ENCODE data around the gene OPTN.

Gene OPTN

GRCh38 chr10:13182424-13182823 is 82.5 kb downstream of the OPTN start:
- Histone ChIP-seq H3K9ac (ENCODE audit: low read length) (no peak overlapping the region), H3K4me3 (ENCODE audit: low read length) (no peak overlapping the region), H3K4me1 (ENCODE audit: control insufficient read depth, insufficient read depth, low read length) (no peaks in the 10 kb centered on the region), H3K27ac (ENCODE audit: low read depth, low read length) (no peak overlapping the region), H3K27me3 (ENCODE audit: control insufficient read depth, insufficient read depth, low read length) (no peaks in the 10 kb centered on the region), H3K36me3 (ENCODE audit: control insufficient read depth, insufficient read depth, low read length) (no peaks in the 10 kb centered on the region)

- H3K36me3 ChIP-seq (ENCODE audit: control insufficient read depth, insufficient read depth, low read length) = no peaks in the 10 kb centered on the region
- H3K27ac ChIP-seq (ENCODE audit: low read depth, low read length) = no peak overlapping the region
- H3K9ac ChIP-seq (ENCODE audit: low read length) = no peak overlapping the region
These were observed 83.7 kb downstream of the OPTN start for GRCh38 chr10:13183625-13184024.

GRCh38 chr10:13184276-13184675 is 84.3 kb downstream of the OPTN start:
- Histone ChIP-seq H3K27ac (ENCODE audit: low read depth, low read length) (no peak overlapping the region), H3K4me1 (ENCODE audit: control insufficient read depth, insufficient read depth, low read length) (no peaks in the 10 kb centered on the region), H3K36me3 (ENCODE audit: control insufficient read depth, insufficient read depth, low read length) (no peaks in the 10 kb centered on the region), H3K27me3 (ENCODE audit: control insufficient read depth, insufficient read depth, low read length) (no peaks in the 10 kb centered on the region), H3K9ac (ENCODE audit: low read length) (no peak overlapping the region), H3K4me3 (ENCODE audit: low read length) (no peak overlapping the region)

More at GRCh38 chr10:13183625-13184024, 83.7 kb downstream of the OPTN start:
- no peaks in the 10 kb centered on the region for H3K27me3 ChIP-seq (ENCODE audit: control insufficient read depth, insufficient read depth, low read length)
- no peaks in the 10 kb centered on the region for H3K4me1 ChIP-seq (ENCODE audit: control insufficient read depth, insufficient read depth, low read length)
- H3K4me3 ChIP-seq (ENCODE audit: low read length) = no peak overlapping the region

- Histone ChIP-seq H3K9ac (ENCODE audit: low read length) (no peak overlapping the region), H3K4me1 (ENCODE audit: control insufficient read depth, insufficient read depth, low read length) (no peaks in the 10 kb centered on the region), H3K27ac (ENCODE audit: low read depth, low read length) (no peak overlapping the region), H3K27me3 (ENCODE audit: control insufficient read depth, insufficient read depth, low read length) (no peaks in the 10 kb centered on the region), H3K4me3 (ENCODE audit: low read length) (no peak overlapping the region), H3K36me3 (ENCODE audit: control insufficient read depth, insufficient read depth, low read length) (no peaks in the 10 kb centered on the region)
These were observed 85.0 kb downstream of the OPTN start for GRCh38 chr10:13184730-13185514.

GRCh38 chr10:13187135-13187534 is 87.2 kb downstream of the OPTN start:
- H3K27me3 ChIP-seq (ENCODE audit: control insufficient read depth, insufficient read depth, low read length) = no peaks in the 10 kb centered on the region
- no peaks in the 10 kb centered on the region for H3K4me1 ChIP-seq (ENCODE audit: control insufficient read depth, insufficient read depth, low read length)
- H3K27ac ChIP-seq (ENCODE audit: low read depth, low read length) = no peak overlapping the region
- no peak overlapping the region for H3K9ac ChIP-seq (ENCODE audit: low read length)
- no peaks in the 10 kb centered on the region for H3K36me3 ChIP-seq (ENCODE audit: control insufficient read depth, insufficient read depth, low read length)
- H3K4me3 ChIP-seq (ENCODE audit: low read length) = no peak overlapping the region
